NCI-H69 (cell line): Measurements from ENCODE around the gene TTC6.
A peak's percentile ranks its signal among the peaks of the same experiment; 100 is the strongest.

ENCODE experiments used
- DNase-seq: peaks from one replicate; lab custom pipeline; 2025; lab: John Stamatoyannopoulos, UW

The TTC6 gene

DNA sequence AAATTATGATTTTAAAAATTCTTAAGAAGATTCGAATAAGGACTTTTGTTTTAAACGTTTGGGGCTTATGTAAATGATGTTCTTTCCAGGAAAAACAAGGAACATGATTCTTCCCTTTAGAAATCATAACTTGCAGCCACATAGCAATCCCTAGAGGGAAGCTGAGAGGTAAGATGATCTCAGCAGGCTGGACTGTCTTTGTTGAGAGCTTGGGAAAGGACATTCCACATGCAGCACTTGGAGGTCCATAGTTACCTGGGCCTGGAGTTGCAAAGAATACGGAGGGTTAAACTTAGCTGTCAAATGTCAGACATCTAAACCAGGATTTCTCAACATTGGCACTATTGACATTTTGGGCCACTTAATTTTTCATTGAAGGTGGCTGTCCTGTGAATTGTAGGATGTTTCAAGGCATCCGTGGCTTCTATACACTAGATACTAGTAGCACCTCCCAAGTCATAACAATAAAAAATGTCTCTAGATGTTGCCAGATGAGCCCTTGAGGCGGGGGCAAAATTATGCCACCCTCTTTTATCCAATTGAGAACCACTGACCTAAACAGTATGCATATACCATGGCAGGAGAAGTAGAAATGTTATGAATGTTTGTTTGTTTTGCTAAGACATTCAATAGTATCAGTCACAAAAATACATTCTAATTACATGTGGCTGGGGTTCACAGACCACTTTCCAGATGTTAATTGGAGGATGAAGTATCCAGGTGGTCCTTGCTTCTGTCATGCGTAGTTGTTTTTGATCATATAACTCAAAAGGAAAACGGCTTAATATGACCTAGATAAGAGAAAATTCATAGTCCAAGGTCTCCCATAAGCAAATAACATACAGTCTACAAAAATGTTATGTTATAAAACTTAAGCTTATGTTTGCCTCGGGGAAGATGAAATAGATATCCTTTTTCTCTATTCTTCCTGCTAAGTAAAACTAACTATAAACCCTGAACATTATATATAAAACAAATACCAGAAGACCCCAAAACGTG, 30.5 kb downstream of the TTC6 start:
- peak; percentile 9 for DNase-seq

DNA sequence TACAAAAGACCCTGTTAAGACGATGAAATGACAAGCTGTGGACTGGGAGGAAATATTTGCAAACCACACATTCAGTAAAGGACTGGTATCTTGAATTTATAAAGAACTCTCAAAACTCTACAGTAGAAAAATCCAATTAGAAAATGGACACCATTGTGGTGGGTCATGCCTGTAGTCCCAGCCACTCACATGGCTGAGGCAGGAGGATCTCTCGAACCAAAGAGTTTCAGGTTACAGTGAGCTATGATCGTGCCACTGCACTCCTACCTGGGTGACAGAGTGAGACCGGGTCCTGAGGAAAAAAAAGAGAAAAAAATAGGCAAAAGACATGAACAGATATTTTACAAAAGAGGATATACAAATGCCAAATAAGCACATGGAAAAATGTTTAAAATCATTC, 41.9 kb downstream of the TTC6 start:
- DNase-seq, result peak; percentile 15

DNA sequence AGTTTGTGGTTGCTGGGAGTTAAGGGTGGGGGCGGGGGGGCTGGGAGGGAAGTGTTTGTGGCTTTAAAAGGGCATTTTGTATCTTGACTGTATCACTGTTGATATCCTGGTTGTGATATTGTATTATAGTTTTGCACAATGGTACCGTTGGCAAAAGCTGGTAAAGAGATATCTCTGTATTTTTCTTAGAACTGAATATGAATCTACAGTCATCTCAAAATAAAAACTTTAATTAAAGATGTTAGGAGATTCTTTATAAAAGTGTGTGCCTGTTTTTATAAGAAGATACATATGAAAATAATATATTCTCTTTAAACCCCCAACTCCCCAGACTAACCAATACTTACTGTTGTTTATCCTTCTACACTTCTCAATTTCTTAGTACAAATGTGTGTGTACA, 43.2 kb downstream of the TTC6 start:
- no peak for DNase-seq

DNA sequence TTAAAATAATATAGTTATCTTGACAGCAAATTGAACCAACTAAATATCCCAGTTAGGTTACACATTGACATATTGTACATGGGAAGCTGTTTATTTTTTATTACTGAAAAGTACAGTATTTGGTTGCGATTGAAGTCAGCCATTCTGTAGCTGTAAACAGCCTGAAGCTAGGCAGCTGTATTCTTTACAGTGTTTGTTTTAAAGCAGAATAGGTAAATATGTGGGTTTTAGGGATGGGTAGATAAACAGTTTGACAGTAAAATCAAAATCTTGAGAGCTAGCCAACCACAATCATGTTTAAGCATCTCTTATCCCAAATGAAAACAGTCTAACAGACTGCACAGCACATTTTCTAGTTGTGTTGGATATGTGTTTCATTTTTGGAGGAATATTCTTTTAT, 45.7 kb downstream of the TTC6 start:
- DNase-seq, result peak; percentile 16

DNA sequence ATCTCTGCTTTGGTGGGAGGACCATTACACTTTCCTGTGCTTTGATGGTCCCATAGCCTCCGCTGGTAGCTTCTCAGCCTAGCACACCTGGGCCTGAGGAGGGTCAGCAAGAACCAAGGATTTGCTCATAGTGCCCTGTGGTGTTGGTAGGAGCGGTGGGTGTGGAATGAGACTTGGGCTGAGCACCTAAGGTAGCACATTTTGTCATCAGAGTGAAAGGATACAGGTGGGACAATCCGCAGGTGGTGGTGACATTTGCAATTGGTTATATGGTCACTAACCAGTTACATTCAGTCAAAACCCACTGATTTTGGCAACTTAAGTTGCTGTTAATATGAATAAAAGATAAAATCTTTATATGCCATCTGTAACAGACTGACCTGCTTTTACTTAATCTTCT, 46.7 kb downstream of the TTC6 start:
- no peak for DNase-seq

DNA sequence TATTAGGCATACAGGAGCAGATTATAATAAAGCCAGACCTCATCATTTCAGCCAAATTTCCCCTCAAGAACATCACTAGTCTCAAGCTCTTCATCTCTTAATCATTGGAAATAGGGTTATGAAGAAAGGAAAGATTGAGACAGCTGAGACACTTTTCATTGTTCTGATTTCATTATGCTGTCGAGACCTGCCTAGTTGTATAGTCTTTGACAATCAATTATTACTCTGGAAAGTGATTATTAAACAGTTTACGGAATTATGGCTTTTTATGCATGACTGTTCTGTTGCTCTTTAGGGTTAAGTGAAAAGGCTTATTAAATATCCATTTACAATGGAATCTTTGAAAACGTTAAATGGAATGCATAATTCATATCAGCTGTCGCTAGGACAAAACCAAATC, 48.3 kb downstream of the TTC6 start:
- DNase-seq, result peak; percentile 69
